ENCODE measurements around the gene PLXNA1. TPM values are rescaled to one million over a fixed set of nuclear protein-coding genes. Genes with fewer than 3 reads are reported as not detected.

PLXNA1 gene
- total RNA-seq, 2 experiments from 2014 or later = 4.6 to 15.0 TPM

GRCh38 chr3:127008236-127008635, 25.3 kb downstream of the PLXNA1 start:
- DNase-seq (no peak), ATAC-seq (no peak)
- H3K27me3 Mint-ChIP-seq = no peaks in the 10 kb centered on the region
- H3K27ac Mint-ChIP-seq = no peak overlapping the region
- CTCF ChIA-PET = no interaction called here
- no peak overlapping the region for H3K4me3 Mint-ChIP-seq
- no peaks in the 10 kb centered on the region for H3K36me3 Mint-ChIP-seq
- no peaks in the 10 kb centered on the region for H3K4me1 Mint-ChIP-seq
- H3K9me3 Mint-ChIP-seq (ENCODE audit: low read depth) = no peaks in the 10 kb centered on the region

DNA sequence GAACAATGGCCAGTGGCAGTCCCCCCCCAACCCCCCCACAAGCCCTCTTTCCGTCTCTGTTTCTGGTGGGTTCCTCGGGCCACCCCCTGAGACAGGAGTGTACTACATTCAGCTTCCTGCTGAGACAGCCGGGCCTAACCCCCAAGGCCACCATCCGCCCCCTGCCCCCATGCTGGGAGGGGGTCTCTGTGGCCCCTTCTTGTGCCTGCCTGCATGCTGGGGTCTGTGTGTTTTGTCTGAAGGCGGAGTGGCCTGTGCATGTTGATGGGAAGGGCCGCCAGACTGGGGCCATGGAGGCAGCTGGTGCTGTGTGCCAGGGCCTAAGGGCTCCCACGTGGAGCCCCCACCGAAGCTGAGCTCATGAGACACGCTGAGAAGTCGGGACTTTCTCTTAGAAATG, 26.6 kb downstream of the PLXNA1 start:
- ATAC-seq = no peak
- no peak for DNase-seq
- Mint-ChIP-seq H3K27me3 (no peaks in the 10 kb centered on the region), H3K4me3 (no peak overlapping the region), H3K9me3 (ENCODE audit: low read depth) (no peaks in the 10 kb centered on the region), H3K4me1 (peaks cover 3% of the 10 kb centered on the region), H3K36me3 (no peaks in the 10 kb centered on the region), H3K27ac (no peak overlapping the region)
- CTCF ChIA-PET = interaction anchor here (0.6 kb wide), 1 partner anchor 14 kb away, joined by 3 read pairs; no protein-coding TSS in a partner anchor

- ATAC-seq = no peak
- Mint-ChIP-seq H3K27ac (no peak overlapping the region), H3K4me1 (peaks cover 3% of the 10 kb centered on the region), H3K36me3 (no peaks in the 10 kb centered on the region), H3K27me3 (no peaks in the 10 kb centered on the region), H3K9me3 (ENCODE audit: low read depth) (no peaks in the 10 kb centered on the region), H3K4me3 (no peak overlapping the region)
- DNase-seq = no peak
- CTCF ChIA-PET = no interaction called here
These were observed 28.5 kb downstream of the PLXNA1 start for GRCh38 chr3:127011270-127011992.

GRCh38 chr3:127012091-127012490, 29.2 kb downstream of the PLXNA1 start:
- Mint-ChIP-seq H3K36me3 (no peaks in the 10 kb centered on the region), H3K27ac (no peak overlapping the region), H3K9me3 (ENCODE audit: low read depth) (no peaks in the 10 kb centered on the region), H3K27me3 (no peaks in the 10 kb centered on the region), H3K4me3 (no peak overlapping the region), H3K4me1 (peaks cover 3% of the 10 kb centered on the region)
- CTCF ChIA-PET = no interaction called here
- no peak for DNase-seq
- no peak for ATAC-seq

DNA sequence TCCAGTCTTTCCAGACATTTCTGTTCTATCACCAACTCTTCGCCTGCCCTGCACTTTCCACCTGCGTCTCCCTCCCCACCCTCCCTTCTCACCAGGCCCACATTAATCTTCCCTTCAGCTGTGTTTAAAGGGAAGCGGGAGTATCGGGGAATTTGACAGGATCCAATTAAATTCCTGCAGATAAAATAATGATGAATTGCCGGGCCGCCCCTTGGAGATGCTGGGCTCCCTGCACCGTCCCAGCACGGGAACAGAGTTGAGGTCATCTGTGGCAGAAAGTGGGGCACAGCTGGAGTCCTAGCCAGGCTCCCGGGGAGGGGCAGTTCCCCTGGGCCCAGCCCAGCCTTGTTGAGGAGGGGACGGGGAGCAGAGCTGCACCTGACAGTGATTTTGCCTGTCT, 30.3 kb downstream of the PLXNA1 start:
- CTCF ChIA-PET = no interaction called here
- no peak for ATAC-seq
- H3K36me3 Mint-ChIP-seq = no peaks in the 10 kb centered on the region

GRCh38 chr3:127013758-127014535, 31.0 kb downstream of the PLXNA1 start:
- ATAC-seq (no peak), DNase-seq (no peak)
- Mint-ChIP-seq H3K36me3 (no peaks in the 10 kb centered on the region), H3K4me1 (peaks cover 3% of the 10 kb centered on the region), H3K4me3 (no peak overlapping the region), H3K9me3 (ENCODE audit: low read depth) (no peaks in the 10 kb centered on the region), H3K27me3 (no peaks in the 10 kb centered on the region), H3K27ac (no peak overlapping the region)
- CTCF ChIA-PET = no interaction called here

More for the DNA sequence above, 30.3 kb downstream of the PLXNA1 start:
- Mint-ChIP-seq H3K27me3 (no peaks in the 10 kb centered on the region), H3K4me3 (no peak overlapping the region), H3K9me3 (ENCODE audit: low read depth) (no peaks in the 10 kb centered on the region), H3K27ac (no peak overlapping the region), H3K4me1 (peaks cover 3% of the 10 kb centered on the region)
- no peak for DNase-seq

GRCh38 chr3:127014536-127015281, 31.8 kb downstream of the PLXNA1 start:
- DNase-seq = no peak
- no peak overlapping the region for H3K27ac Mint-ChIP-seq
- H3K36me3 Mint-ChIP-seq = no peaks in the 10 kb centered on the region
- peaks cover 3% of the 10 kb centered on the region for H3K4me1 Mint-ChIP-seq
- ATAC-seq = no peak
- H3K4me3 Mint-ChIP-seq = no peak overlapping the region
- CTCF ChIA-PET = no interaction called here
- no peaks in the 10 kb centered on the region for H3K27me3 Mint-ChIP-seq
- H3K9me3 Mint-ChIP-seq (ENCODE audit: low read depth) = no peaks in the 10 kb centered on the region

DNA sequence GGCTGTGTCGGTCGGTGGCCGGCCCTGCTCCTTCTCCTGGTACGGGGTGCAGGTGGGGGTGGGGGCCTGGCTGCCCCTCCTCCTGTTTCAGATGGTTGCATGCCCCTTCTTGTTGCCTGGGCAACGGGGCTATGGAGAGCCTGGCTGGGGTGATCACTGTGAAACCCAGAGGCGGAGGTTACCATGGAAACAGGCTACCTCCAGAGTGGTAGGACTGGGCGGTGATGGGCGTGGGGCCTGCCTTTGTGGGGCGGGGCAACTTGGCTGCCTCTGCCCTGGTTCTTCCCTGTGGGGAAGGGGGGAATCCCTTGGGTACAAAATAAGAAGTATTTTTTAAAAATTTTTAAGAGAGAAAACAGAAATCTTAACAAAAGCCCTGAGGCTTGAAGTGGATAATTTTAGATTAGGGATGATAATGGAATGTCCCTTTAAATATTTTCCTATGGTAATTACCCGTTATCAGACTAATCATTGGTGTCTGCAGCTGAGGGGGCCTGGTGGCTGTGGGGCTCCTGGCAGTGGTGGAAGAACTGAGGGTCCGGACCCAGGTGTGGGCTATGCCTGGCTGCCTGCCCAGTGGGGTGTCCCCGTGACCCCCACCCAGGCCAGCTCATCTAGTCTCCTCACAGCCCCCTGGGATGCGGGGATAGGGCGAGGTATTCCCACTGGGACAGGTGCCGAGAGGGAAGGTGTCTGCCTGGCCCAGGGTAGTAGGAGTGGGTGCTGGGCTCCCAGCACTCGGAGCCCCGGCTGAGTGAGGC, 32.5 kb downstream of the PLXNA1 start:
- H3K36me3 Mint-ChIP-seq = no peaks in the 10 kb centered on the region
- CTCF ChIA-PET = no interaction called here
- H3K27me3 Mint-ChIP-seq = no peaks in the 10 kb centered on the region
- no peaks in the 10 kb centered on the region for H3K9me3 Mint-ChIP-seq (ENCODE audit: low read depth)
- no peak overlapping the region for H3K27ac Mint-ChIP-seq
- H3K4me1 Mint-ChIP-seq = peaks cover 3% of the 10 kb centered on the region
- DNase-seq = no peak
- ATAC-seq = no peak
- no peak overlapping the region for H3K4me3 Mint-ChIP-seq

GRCh38 chr3:127016043-127016343, 33.1 kb downstream of the PLXNA1 start:
- peaks cover 3% of the 10 kb centered on the region for H3K4me1 Mint-ChIP-seq
- no peaks in the 10 kb centered on the region for H3K9me3 Mint-ChIP-seq (ENCODE audit: low read depth)
- CTCF ChIA-PET = no interaction called here
- no peaks in the 10 kb centered on the region for H3K27me3 Mint-ChIP-seq
- no peak overlapping the region for H3K4me3 Mint-ChIP-seq
- no peak overlapping the region for H3K27ac Mint-ChIP-seq
- no peaks in the 10 kb centered on the region for H3K36me3 Mint-ChIP-seq
- no peak for DNase-seq
- no peak for ATAC-seq

- CTCF ChIA-PET = no interaction called here
- no peak for DNase-seq
- Mint-ChIP-seq H3K4me1 (peaks cover 3% of the 10 kb centered on the region), H3K36me3 (no peaks in the 10 kb centered on the region), H3K27me3 (no peaks in the 10 kb centered on the region), H3K9me3 (ENCODE audit: low read depth) (no peaks in the 10 kb centered on the region), H3K27ac (no peak overlapping the region), H3K4me3 (no peak overlapping the region)
- ATAC-seq = no peak
These were observed 33.5 kb downstream of the PLXNA1 start for GRCh38 chr3:127016461-127016860.

DNA sequence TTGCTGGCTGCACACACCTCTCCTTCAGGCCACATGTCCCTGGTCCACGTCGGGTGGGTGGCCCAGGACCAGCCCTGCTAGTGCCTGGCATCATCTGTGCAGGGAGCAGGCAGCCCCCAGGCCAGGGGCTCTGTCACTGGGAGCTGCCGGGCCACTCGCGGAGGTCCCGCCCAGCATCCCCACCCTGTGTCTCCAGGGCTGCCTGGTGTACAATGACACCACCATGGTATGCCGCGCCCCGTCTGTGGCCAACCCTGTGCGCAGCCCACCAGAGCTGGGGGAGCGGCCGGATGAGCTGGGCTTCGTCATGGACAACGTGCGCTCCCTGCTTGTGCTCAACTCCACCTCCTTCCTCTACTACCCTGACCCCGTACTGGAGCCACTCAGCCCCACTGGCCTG, 34.3 kb downstream of the PLXNA1 start:
- H3K27me3 Mint-ChIP-seq = no peaks in the 10 kb centered on the region

GRCh38 chr3:127017781-127018180, 34.9 kb downstream of the PLXNA1 start:
- DNase-seq = no peak
- no peak for ATAC-seq
- H3K9me3 Mint-ChIP-seq (ENCODE audit: low read depth) = no peaks in the 10 kb centered on the region
- H3K27me3 Mint-ChIP-seq = no peaks in the 10 kb centered on the region
- CTCF ChIA-PET = no interaction called here
- H3K36me3 Mint-ChIP-seq = no peaks in the 10 kb centered on the region
- H3K27ac Mint-ChIP-seq = no peak overlapping the region
- H3K4me3 Mint-ChIP-seq = no peak overlapping the region
- H3K4me1 Mint-ChIP-seq = peaks cover 3% of the 10 kb centered on the region

More for the DNA sequence above, 34.3 kb downstream of the PLXNA1 start:
- H3K4me1 Mint-ChIP-seq = peaks cover 3% of the 10 kb centered on the region
- ATAC-seq = no peak
- H3K9me3 Mint-ChIP-seq (ENCODE audit: low read depth) = no peaks in the 10 kb centered on the region
- no peak overlapping the region for H3K4me3 Mint-ChIP-seq
- CTCF ChIA-PET = no interaction called here
- H3K36me3 Mint-ChIP-seq = no peaks in the 10 kb centered on the region
- no peak for DNase-seq
- H3K27ac Mint-ChIP-seq = no peak overlapping the region

DNA sequence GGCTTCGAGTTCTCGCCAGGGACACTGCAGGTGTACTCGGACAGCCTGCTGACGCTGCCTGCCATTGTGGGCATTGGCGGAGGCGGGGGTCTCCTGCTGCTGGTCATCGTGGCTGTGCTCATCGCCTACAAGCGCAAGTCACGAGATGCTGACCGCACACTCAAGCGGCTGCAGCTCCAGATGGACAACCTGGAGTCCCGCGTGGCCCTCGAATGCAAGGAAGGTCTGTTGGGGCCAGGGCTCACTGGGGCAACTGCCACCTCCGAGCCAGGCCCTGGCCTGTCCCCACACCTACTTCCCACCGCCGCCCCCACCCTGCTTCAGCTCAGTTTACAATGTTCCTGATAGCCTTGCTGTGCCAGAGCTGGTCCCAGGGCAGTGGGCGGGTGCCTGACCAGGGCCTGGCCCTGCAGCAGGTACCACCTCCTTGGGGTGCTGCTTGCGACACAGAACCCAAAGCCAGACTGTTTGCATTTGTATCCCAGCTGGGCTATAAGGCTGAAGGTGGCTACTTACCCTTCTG, 35.5 kb downstream of the PLXNA1 start:
- Mint-ChIP-seq H3K9me3 (ENCODE audit: low read depth) (no peaks in the 10 kb centered on the region), H3K27ac (no peak overlapping the region), H3K36me3 (no peaks in the 10 kb centered on the region), H3K27me3 (no peaks in the 10 kb centered on the region), H3K4me3 (no peak overlapping the region), H3K4me1 (peaks cover 3% of the 10 kb centered on the region)
- ATAC-seq = no peak
- CTCF ChIA-PET = no interaction called here
- DNase-seq = no peak
